Measurements from ENCODE around the gene ARMC6.

- TF ChIP-seq CTCF (IDR thresholded peaks at IDR 0.05; ENCODE audit: low read depth, low read length, missing input control) (no peak), MAX (IDR thresholded peaks at IDR 0.05) (no peak), GABPA (IDR thresholded peaks at IDR 0.05 in 1 of 2, conservative IDR thresholded peaks at IDR 0.05 in 1 of 2) (no peak), REST (IDR thresholded peaks at IDR 0.05) (no peak), TAF1 (conservative IDR thresholded peaks at IDR 0.05) (no peak)
Measured at GRCh38 chr19:19079571-19079970, 46.2 kb downstream of the ARMC6 start.
